Natural killer cell (primary cell): ENCODE results near the gene MUSK. TPM values are rescaled to one million over a fixed set of nuclear protein-coding genes. Genes with fewer than 3 reads are reported as not detected.

Experiments
- ATAC-seq, 3 donors: fragments of 150-1000 bp in 2 of 3; fragments of 200-7000 bp in 1 of 3; cut with Tn5 transposase; 1 replicate in 1 of 3; 2 replicates in 2 of 3; pipeline ENCODE4 v1.10.0; 2021; ENCODE audit warnings: mild to moderate bottlenecking in 2 of 3, moderate library complexity in 2 of 3
- DNase-seq, 2 donors: peaks; one replicate each; pipeline versions ENCODE4 v3.0.0 to v3.0.0-alpha.2; 2013 to 2021; ENCODE audit warnings: mixed read lengths in 1 of 2
- H3K27ac ChIP-seq: one replicate; pipeline ENCODE4 v1.5.1; 2013; ENCODE audit warnings: mild to moderate bottlenecking, low read length
- H3K27me3 ChIP-seq: one replicate; pipeline ENCODE4 v1.6.1; 2013; ENCODE audit warnings: low read length; ENCODE audit not compliant: control insufficient read depth, insufficient read depth
- H3K36me3 ChIP-seq: one replicate; pipeline ENCODE4 v1.6.1; 2013; ENCODE audit warnings: low read length; ENCODE audit not compliant: control insufficient read depth, insufficient read depth
- H3K4me1 ChIP-seq: one replicate; pipeline ENCODE4 v1.6.1; 2013; ENCODE audit warnings: low read length; ENCODE audit not compliant: control insufficient read depth, insufficient read depth
- H3K4me3 ChIP-seq: one replicate; pipeline ENCODE4 v1.5.1; 2013; ENCODE audit warnings: low read length
- H3K9me3 ChIP-seq: one replicate; pipeline ENCODE4 v1.6.1; 2013; ENCODE audit warnings: low read length; ENCODE audit not compliant: control insufficient read depth, insufficient read depth
- H3K27ac Mint-ChIP-seq, 2 donors: one replicate each; pipeline ENCODE4 v1.8.0; 2022; ENCODE audit warnings: mild to moderate bottlenecking in 2 of 2, mixed read lengths in 2 of 2, moderate library complexity in 1 of 2
- H3K27me3 Mint-ChIP-seq, 2 donors: one replicate each; pipeline ENCODE4 v1.8.0; 2022; ENCODE audit warnings: low read depth in 2 of 2, mixed read lengths in 2 of 2
- H3K36me3 Mint-ChIP-seq: one replicate; pipeline ENCODE4 v1.8.0; 2022; ENCODE audit warnings: mixed read lengths
- H3K4me1 Mint-ChIP-seq, 2 donors: one replicate each; pipeline ENCODE4 v1.8.0; 2022; ENCODE audit warnings: mixed read lengths in 2 of 2
- H3K4me3 Mint-ChIP-seq: one replicate; pipeline ENCODE4 v1.8.0; 2022; ENCODE audit warnings: mild to moderate bottlenecking, moderate library complexity, mixed read lengths
- H3K9me3 Mint-ChIP-seq, 2 donors: one replicate each; pipeline ENCODE4 v1.8.0; 2022; ENCODE audit warnings: mixed read lengths in 2 of 2
- WGBS: methylation state at CpG from one replicate; pipeline ENCODE4 v1.1.7; 2013; ENCODE audit warnings: missing lambda C conversion rate; ENCODE audit not compliant: insufficient coverage; 5-methylcytosine and 5-hydroxymethylcytosine counted together
- intact Hi-C: fragments of 100-400 bp; cut with micrococcal nuclease; formaldehyde crosslinking; loops from one replicate; pipeline ENCODE4 v1.14.2; 2022
- total RNA-seq, 4 donors: library from RNA; stranded (reverse); fragments of 120-200 nt in 1 of 4; gene quantifications; one replicate each; pipeline versions ENCODE4 v1.2.3 to v1.2.4, GENCODE V29; 2013 to 2022
- TF ChIP-seq, protein P1 (sequence below): fragments of 200-600 bp; IDR thresholded peaks from one replicate; pipeline ENCODE4 v1.8.0; 2022; ENCODE audit warnings: antibody characterized with exemption

The MUSK gene
- total RNA-seq, 3 donors from 2014 or later (not counting 1 experiment from before 2014, with no cell fraction given): not detected

DNA sequence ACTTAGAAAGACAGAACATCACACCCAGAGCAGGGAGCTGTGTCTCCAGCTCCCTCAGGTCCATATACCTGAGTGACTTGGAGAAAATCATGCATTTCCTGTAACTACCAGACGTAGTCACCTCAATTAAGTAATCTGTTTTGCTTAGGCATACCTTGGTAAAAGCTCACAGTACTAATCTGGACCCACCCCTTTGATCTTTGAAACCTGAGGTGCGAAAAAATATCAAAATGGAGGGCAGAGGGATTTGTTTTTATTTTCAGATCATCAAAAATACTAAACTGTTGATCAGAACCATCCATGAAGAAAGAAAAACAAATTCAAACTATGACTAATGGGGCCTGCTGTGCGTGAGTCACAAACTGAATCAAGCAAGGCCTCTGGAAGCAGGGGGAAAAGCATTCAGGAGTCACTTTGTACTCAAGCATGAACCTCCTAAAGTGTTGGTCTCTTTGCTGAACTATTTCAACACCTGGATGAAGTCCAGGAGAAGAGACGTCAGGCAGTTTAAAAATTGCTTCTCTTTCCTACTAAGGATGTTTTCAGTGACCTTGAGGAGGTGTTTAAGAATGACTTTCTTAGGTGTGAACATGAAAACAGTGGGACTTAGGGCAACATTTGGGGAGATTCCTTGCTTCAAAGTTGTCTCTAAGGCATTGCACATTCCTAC, 76.3 kb downstream of the MUSK start:
- no peak for ATAC-seq
- H3K4me1 Mint-ChIP-seq: no peaks in the 10 kb centered on the region
- H3K27me3 ChIP-seq: no peaks in the 10 kb centered on the region
- intact Hi-C loops: no loop called here
- DNase-seq: no peak
- H3K27me3 Mint-ChIP-seq: no peaks in the 10 kb centered on the region
- TF ChIP-seq, protein P1, sequence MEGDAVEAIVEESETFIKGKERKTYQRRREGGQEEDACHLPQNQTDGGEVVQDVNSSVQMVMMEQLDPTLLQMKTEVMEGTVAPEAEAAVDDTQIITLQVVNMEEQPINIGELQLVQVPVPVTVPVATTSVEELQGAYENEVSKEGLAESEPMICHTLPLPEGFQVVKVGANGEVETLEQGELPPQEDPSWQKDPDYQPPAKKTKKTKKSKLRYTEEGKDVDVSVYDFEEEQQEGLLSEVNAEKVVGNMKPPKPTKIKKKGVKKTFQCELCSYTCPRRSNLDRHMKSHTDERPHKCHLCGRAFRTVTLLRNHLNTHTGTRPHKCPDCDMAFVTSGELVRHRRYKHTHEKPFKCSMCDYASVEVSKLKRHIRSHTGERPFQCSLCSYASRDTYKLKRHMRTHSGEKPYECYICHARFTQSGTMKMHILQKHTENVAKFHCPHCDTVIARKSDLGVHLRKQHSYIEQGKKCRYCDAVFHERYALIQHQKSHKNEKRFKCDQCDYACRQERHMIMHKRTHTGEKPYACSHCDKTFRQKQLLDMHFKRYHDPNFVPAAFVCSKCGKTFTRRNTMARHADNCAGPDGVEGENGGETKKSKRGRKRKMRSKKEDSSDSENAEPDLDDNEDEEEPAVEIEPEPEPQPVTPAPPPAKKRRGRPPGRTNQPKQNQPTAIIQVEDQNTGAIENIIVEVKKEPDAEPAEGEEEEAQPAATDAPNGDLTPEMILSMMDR: no peak
- peaks cover 4 to 6% of the 10 kb centered on the region in 2 donors for H3K9me3 Mint-ChIP-seq
- no peaks in the 10 kb centered on the region for H3K36me3 Mint-ChIP-seq
- H3K9me3 ChIP-seq: no peaks in the 10 kb centered on the region
- no peaks in the 10 kb centered on the region for H3K36me3 ChIP-seq
- H3K4me3 ChIP-seq: no peak overlapping the region
- WGBS: 88% methylated on average over 3 of the region's 4 CpGs
- no peak overlapping the region for H3K4me3 Mint-ChIP-seq
- no peak overlapping the region for H3K27ac ChIP-seq
- H3K27ac Mint-ChIP-seq: no peak overlapping the region
- H3K4me1 ChIP-seq: no peaks in the 10 kb centered on the region

DNA sequence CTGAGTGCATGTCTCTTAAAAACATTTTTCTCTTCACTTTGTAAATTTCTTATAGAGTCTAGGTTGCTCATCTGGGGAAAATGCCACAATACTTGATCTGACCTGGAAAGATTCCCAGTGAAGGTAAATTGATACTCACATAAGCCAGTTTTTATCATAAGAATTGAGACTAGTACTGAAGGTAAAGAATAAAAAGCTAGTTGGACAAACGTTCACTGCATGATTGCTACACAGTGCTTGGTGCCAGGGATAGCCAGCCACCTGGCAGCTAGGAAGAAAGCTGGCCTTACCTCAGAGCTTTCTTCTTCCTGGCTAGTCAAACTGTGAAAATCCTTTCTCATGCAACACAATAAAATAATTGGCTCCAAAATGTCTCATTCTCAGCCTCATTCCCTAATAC, 77.1 kb downstream of the MUSK start:
- DNase-seq: no peak
- H3K4me3 Mint-ChIP-seq: no peak overlapping the region
- no peaks in the 10 kb centered on the region for H3K9me3 ChIP-seq
- peaks cover 4 to 6% of the 10 kb centered on the region in 2 donors for H3K9me3 Mint-ChIP-seq
- H3K36me3 ChIP-seq: no peaks in the 10 kb centered on the region
- no peak overlapping the region for H3K4me3 ChIP-seq
- ATAC-seq: no peak
- TF ChIP-seq, protein P1: no peak
- no peak overlapping the region for H3K27ac Mint-ChIP-seq
- H3K27me3 Mint-ChIP-seq: no peaks in the 10 kb centered on the region
- WGBS: 79% methylated on average over 1 of the region's 1 CpG
- H3K27me3 ChIP-seq: no peaks in the 10 kb centered on the region
- H3K36me3 Mint-ChIP-seq: no peaks in the 10 kb centered on the region
- no peaks in the 10 kb centered on the region for H3K4me1 ChIP-seq
- H3K27ac ChIP-seq: no peak overlapping the region
- H3K4me1 Mint-ChIP-seq: no peaks in the 10 kb centered on the region
- intact Hi-C loops: no loop called here

DNA sequence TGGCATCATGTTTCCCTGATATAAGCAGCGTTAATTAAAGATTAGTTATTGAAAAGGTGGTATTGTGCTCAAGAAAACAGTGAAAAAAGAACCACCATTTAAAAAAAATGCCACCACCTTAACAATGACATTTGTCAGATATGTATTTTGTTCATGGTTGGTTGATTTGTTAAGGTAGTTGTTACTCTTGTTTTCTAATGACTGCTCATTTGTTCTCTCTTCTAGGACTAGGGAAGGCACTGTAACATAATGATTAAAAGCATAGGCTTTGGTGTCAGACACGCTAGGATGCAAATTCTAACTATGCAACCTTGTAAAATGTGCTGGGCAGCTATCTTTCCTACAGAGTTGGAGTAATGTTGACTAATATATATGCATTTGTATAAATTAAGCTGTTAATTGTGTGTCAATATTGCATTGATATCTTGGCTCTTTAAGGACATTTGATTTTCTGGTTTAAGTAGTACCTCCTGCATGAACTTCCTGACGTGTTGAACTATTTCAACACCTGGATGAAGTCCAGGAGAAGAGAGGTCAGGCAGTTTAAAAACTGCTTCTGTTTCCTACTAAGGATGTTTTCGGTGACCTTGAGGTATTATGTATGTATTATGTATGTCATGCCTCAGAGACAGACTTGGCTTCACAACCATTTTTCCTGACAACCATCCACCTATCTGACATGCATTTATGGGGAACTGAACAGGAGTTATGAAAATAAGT, 77.8 kb downstream of the MUSK start:
- intact Hi-C loops: no loop called here
- Histone ChIP-seq H3K4me1 (no peaks in the 10 kb centered on the region), H3K9me3 (no peaks in the 10 kb centered on the region), H3K4me3 (no peak overlapping the region), H3K27ac (no peak overlapping the region), H3K27me3 (no peaks in the 10 kb centered on the region), H3K36me3 (no peaks in the 10 kb centered on the region)
- DNase-seq (no peak), ATAC-seq (no peak)
- Mint-ChIP-seq H3K27me3 (no peaks in the 10 kb centered on the region), H3K4me3 (no peak overlapping the region), H3K27ac (no peak overlapping the region), H3K9me3 (peaks cover 4 to 6% of the 10 kb centered on the region in 2 donors), H3K36me3 (no peaks in the 10 kb centered on the region), H3K4me1 (no peaks in the 10 kb centered on the region)
- TF ChIP-seq, protein P1: no peak
- 97% methylated on average over 2 of the region's 4 CpGs for WGBS
